BE2C (cell line): Measurements from ENCODE around the gene C5orf58.
A peak's percentile ranks its signal among the peaks of the same experiment; 100 is the strongest.

ENCODE experiments used
- DNase-seq: peaks from one replicate; pipeline ENCODE4 v3.0.0-alpha.2; 2020
- H3K27me3 ChIP-seq: fragments of 250-450 bp; sonication (Bioruptor Pico); 2 replicates; pipeline ENCODE4 v1.5.1; 2020; ENCODE audit warnings: mild to moderate bottlenecking
- H3K36me3 ChIP-seq: fragments of 250-450 bp; sonication (Bioruptor Pico); 2 replicates; pipeline ENCODE4 v1.5.1; 2020; ENCODE audit warnings: mild to moderate bottlenecking
- H3K4me1 ChIP-seq: fragments of 250-450 bp; sonication (Bioruptor Pico); 2 replicates; pipeline ENCODE4 v1.5.1; 2020
- H3K4me3 ChIP-seq: 2 replicates; pipeline ENCODE4 v1.5.1; 2011; ENCODE audit warnings: low read depth, low read length
- H3K9me3 ChIP-seq: fragments of 250-450 bp; sonication (Bioruptor Pico); 2 replicates; pipeline ENCODE4 v1.5.1; 2020
- CTCF ChIP-seq: IDR thresholded peaks from 2 replicates; pipeline ENCODE4 v1.5.1; 2012; ENCODE audit warnings: mild to moderate bottlenecking, low read depth, low read length

Gene C5orf58

GRCh38 chr5:170266570-170267381, 34.0 kb downstream of the C5orf58 start:
- Histone ChIP-seq H3K36me3 (no peaks in the 10 kb centered on the region), H3K27me3 (peaks cover 48% of the 10 kb centered on the region), H3K4me1 (no peaks in the 10 kb centered on the region), H3K9me3 (no peaks in the 10 kb centered on the region), H3K4me3 (no peak overlapping the region)
- TF ChIP-seq CTCF = no peak
- no peak for DNase-seq

DNA sequence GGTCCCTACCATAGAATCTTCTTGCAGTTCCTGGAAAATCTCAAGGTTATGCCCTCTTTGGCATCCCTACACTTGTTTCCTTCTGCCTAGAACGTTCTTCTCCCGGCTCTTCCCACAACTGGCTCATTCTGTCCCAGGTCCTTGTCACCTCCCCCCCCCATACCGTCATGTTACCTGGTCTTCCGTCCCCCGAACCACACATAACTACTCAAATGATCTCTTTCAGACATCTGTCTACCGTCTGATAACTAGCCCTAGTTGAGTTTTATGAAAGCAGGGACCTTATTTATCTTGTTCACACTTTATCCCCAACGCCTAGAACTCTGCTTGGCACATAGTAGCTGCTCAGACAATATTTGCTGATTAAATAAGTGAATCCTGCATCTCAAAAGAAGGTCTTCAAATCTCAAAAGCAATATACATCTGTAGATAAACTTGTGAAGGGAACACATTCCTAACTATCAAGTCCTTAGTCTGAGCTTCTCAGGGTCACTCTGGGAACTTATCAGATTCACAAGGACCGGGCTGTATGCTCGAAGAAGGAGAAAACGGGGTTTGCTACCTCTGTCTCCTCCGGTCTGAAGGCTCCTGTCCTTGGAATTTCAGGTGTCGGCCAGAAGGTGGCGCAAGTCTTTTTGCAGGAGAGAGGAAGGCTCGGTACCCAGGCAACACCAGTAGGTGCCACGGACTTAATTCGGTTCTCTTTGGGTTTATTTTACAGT, 34.8 kb downstream of the C5orf58 start:
- peaks cover 41% of the 10 kb centered on the region for H3K27me3 ChIP-seq
- H3K9me3 ChIP-seq = no peaks in the 10 kb centered on the region
- H3K4me3 ChIP-seq = peak overlapping the region; percentile 17
- H3K36me3 ChIP-seq = no peaks in the 10 kb centered on the region
- TF ChIP-seq CTCF = peak; percentile 92
- peak; percentile 67 for DNase-seq
- H3K4me1 ChIP-seq = no peaks in the 10 kb centered on the region

DNA sequence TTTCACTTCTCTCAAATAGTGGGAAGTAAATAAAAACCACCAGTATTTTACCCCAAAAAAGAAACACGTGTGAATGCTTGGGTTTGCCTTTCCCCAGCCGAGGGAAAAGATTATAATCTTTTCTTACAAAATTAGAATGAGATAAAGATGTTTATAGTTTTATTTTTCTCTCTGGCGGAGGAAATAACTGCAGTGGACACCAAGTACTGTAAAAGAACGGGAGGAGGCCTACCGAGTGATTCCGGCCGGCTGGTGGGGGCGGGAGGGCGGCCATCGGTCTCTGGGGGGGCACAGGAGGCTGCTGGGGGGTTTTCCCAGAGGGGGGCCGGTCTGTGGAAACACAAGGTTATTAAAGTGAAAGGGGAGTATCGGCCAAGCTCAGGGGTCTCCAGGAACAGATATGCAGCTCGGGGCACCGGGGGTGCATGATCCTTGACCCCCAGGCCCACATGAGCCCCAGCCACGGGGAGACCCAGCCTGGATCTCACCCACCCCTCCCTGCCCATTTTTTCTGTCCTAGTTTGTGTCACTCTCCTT, 35.4 kb downstream of the C5orf58 start:
- H3K9me3 ChIP-seq = no peaks in the 10 kb centered on the region
- no peak for TF ChIP-seq CTCF
- peaks cover 36% of the 10 kb centered on the region for H3K27me3 ChIP-seq
- H3K4me3 ChIP-seq = peak overlapping the region; percentile 17
- no peak for DNase-seq
- H3K36me3 ChIP-seq = no peaks in the 10 kb centered on the region
- no peaks in the 10 kb centered on the region for H3K4me1 ChIP-seq

DNA sequence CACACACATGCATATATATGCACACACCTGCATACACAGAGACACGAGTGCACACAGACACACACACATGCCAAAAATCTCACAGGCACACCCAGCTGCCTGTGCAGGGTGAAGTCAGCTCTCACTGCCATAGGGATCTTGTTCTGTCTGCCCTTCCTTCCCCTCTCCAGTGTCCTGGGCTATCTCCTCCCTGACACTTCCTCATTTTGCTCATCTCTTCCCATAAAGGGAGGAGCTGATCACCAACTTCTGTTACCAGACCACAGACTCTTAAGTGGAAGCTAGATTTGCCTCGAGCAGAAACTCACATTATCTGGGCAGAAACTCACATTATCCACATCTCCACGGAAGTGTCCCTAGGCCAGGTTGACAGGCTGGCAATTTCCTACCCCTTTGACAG, 36.1 kb downstream of the C5orf58 start:
- H3K4me1 ChIP-seq = no peaks in the 10 kb centered on the region
- peaks cover 31% of the 10 kb centered on the region for H3K27me3 ChIP-seq
- TF ChIP-seq CTCF = no peak
- no peak overlapping the region for H3K4me3 ChIP-seq
- H3K9me3 ChIP-seq = no peaks in the 10 kb centered on the region
- DNase-seq = no peak
- no peaks in the 10 kb centered on the region for H3K36me3 ChIP-seq

DNA sequence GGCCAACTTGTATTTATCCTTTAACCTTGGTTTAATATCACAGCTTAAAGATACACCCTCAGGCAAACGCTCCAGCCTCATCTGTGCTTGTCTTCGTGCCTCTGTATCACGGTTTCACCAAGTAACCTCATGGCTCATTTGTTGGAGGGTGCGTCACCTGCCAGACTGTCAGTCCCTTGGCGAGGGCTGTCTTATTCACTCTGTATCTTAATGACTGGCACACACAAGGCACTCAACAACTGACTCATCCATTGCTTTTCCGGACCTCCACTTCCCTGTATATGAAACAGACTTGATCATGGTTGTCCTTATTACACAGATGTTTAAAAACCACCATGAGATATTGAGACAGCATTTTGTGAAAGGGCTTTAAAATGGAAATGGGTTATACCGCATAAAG, 36.8 kb downstream of the C5orf58 start:
- peaks cover 25% of the 10 kb centered on the region for H3K27me3 ChIP-seq
- no peak for TF ChIP-seq CTCF
- no peak overlapping the region for H3K4me3 ChIP-seq
- H3K9me3 ChIP-seq = no peaks in the 10 kb centered on the region
- DNase-seq = no peak
- H3K4me1 ChIP-seq = no peaks in the 10 kb centered on the region
- no peaks in the 10 kb centered on the region for H3K36me3 ChIP-seq
